ENCODE measurements around the gene MRPL50. TPM values are rescaled to one million over a fixed set of nuclear protein-coding genes. Genes with fewer than 3 reads are reported as not detected.

The MRPL50 gene
- total and polyA plus RNA-seq, 8 donors: 10.2 to 24.6 (median 21.5) TPM

GRCh38 chr9:101372327-101373118 lies 25.9 kb downstream of the MRPL50 start:
- no peaks in the 10 kb centered on the region for H3K36me3 ChIP-seq
- H3K9me3 ChIP-seq: no peaks in the 10 kb centered on the region
- no peak overlapping the region for H3K27ac ChIP-seq
- no peaks in the 10 kb centered on the region for H3K27me3 ChIP-seq
- H3K4me1 ChIP-seq: no peaks in the 10 kb centered on the region
- no peak for TF ChIP-seq CTCF (IDR thresholded peaks at IDR 0.05)
- DNase-seq (no peak), ATAC-seq (no peak)
- intact Hi-C loops (cut with DNase I): no loop called here
- H3K4me3 ChIP-seq: no peak overlapping the region

GRCh38 chr9:101371813-101372212 lies 26.6 kb downstream of the MRPL50 start:
- no peak for ATAC-seq
- intact Hi-C loops (cut with DNase I): no loop called here
- Histone ChIP-seq H3K36me3 (no peaks in the 10 kb centered on the region), H3K4me1 (no peaks in the 10 kb centered on the region), H3K27ac (no peak overlapping the region), H3K9me3 (no peaks in the 10 kb centered on the region), H3K4me3 (no peak overlapping the region), H3K27me3 (no peaks in the 10 kb centered on the region)
- no peak for DNase-seq
- TF ChIP-seq CTCF (IDR thresholded peaks at IDR 0.05): no peak

- ATAC-seq (no peak), DNase-seq (no peak)
- H3K9me3 ChIP-seq: no peaks in the 10 kb centered on the region
- no peak for TF ChIP-seq CTCF (IDR thresholded peaks at IDR 0.05)
- no peaks in the 10 kb centered on the region for H3K36me3 ChIP-seq
- no peak overlapping the region for H3K27ac ChIP-seq
- H3K4me3 ChIP-seq: no peak overlapping the region
- no peaks in the 10 kb centered on the region for H3K4me1 ChIP-seq
- H3K27me3 ChIP-seq: no peaks in the 10 kb centered on the region
- intact Hi-C loops (cut with DNase I): no loop called here
These were observed 28.4 kb downstream of the MRPL50 start for GRCh38 chr9:101369884-101370531.

GRCh38 chr9:101369286-101369685 lies 29.1 kb downstream of the MRPL50 start:
- TF ChIP-seq CTCF (IDR thresholded peaks at IDR 0.05): no peak
- Histone ChIP-seq H3K27me3 (no peaks in the 10 kb centered on the region), H3K4me1 (no peaks in the 10 kb centered on the region), H3K4me3 (no peak overlapping the region), H3K27ac (no peak overlapping the region), H3K9me3 (no peaks in the 10 kb centered on the region), H3K36me3 (no peaks in the 10 kb centered on the region)
- ATAC-seq (peak; percentile 57), DNase-seq (no peak)
- intact Hi-C loops (cut with DNase I): no loop called here

- H3K27ac ChIP-seq: no peak overlapping the region
- intact Hi-C loops (cut with DNase I): no loop called here
- no peaks in the 10 kb centered on the region for H3K27me3 ChIP-seq
- DNase-seq (no peak), ATAC-seq (no peak)
- H3K4me3 ChIP-seq: no peak overlapping the region
- TF ChIP-seq CTCF (IDR thresholded peaks at IDR 0.05): no peak
- H3K4me1 ChIP-seq: no peaks in the 10 kb centered on the region
- H3K9me3 ChIP-seq: no peaks in the 10 kb centered on the region
- H3K36me3 ChIP-seq: no peaks in the 10 kb centered on the region
These were observed 31.1 kb downstream of the MRPL50 start for GRCh38 chr9:101367323-101367722.
